Osteoblast (primary cell): Measurements from ENCODE around the gene MICAL3. TPM values are rescaled to one million over a fixed set of nuclear protein-coding genes. Genes with fewer than 3 reads are reported as not detected.

Experiments
- DNase-seq: peaks from one replicate; pipeline ENCODE4 v3.0.0; 2011; ENCODE audit warnings: low spot score, mixed read lengths; ENCODE audit not compliant: insufficient read length; ENCODE audit errors: missing footprints
- H2AFZ ChIP-seq: 2 replicates; pipeline ENCODE4 v1.6.0; 2011; ENCODE audit warnings: mild to moderate bottlenecking, low read length
- H3K27ac ChIP-seq: 2 replicates; pipeline ENCODE4 v1.5.1; 2011; ENCODE audit warnings: mild to moderate bottlenecking, low read depth, low read length, moderate library complexity
- H3K27me3 ChIP-seq: 2 replicates; pipeline ENCODE4 v1.6.0; 2012; ENCODE audit warnings: mild to moderate bottlenecking, control low read depth, inconsistent platforms, low read length, moderate library complexity; ENCODE audit not compliant: insufficient read depth
- H3K36me3 ChIP-seq: 2 replicates; pipeline ENCODE4 v1.5.1; 2011; ENCODE audit warnings: mild to moderate bottlenecking, low read length, control low read depth, moderate library complexity; ENCODE audit not compliant: insufficient read depth
- H3K4me1 ChIP-seq: 2 replicates; pipeline ENCODE4 v1.5.1; 2011; ENCODE audit warnings: mild to moderate bottlenecking, low read length, control low read depth, moderate library complexity; ENCODE audit not compliant: insufficient read depth
- H3K4me2 ChIP-seq: 2 replicates; pipeline ENCODE4 v1.6.0; 2011; ENCODE audit warnings: mild to moderate bottlenecking, low read length; ENCODE audit not compliant: insufficient read depth
- H3K4me3 ChIP-seq: fragments of 200-600 bp; sonication (generic); 3 replicates; pipeline ENCODE4 v1.5.1; 2012; ENCODE audit warnings: mild to moderate bottlenecking, low read length, inconsistent platforms; ENCODE audit not compliant: insufficient read depth
- H3K79me2 ChIP-seq: 2 replicates; pipeline ENCODE4 v1.6.0; 2012; ENCODE audit warnings: mild to moderate bottlenecking, low read length, control low read depth, inconsistent platforms; ENCODE audit not compliant: insufficient read depth
- H3K9me3 ChIP-seq: 2 replicates; pipeline ENCODE4 v1.5.1; 2011; ENCODE audit warnings: low read depth, low read length, control low read depth
- H4K20me1 ChIP-seq: 2 replicates; pipeline ENCODE4 v1.6.0; 2012; ENCODE audit warnings: mild to moderate bottlenecking, low read length, control low read depth; ENCODE audit not compliant: insufficient read depth
- CTCF ChIP-seq: IDR thresholded peaks from 2 replicates; pipeline ENCODE4 v1.5.1; 2011; ENCODE audit warnings: mild to moderate bottlenecking, low read depth, low read length, moderate library complexity; ENCODE audit errors: extremely low read depth
- total RNA-seq: library from RNA; depleted of rRNA; stranded (reverse); fragments of >200 nt; gene quantifications from 2 replicates; pipeline ENCODE4 v1.2.3, GENCODE V29; 2012

The MICAL3 gene
- total RNA-seq, 1 donor, result 35.1 TPM

GRCh38 chr22:17948101-17948500 lies 76.3 kb downstream of the MICAL3 start:
- H3K9me3 ChIP-seq, result no peaks in the 10 kb centered on the region
- no peak overlapping the region for H3K27ac ChIP-seq
- peaks cover 69% of the 10 kb centered on the region for H4K20me1 ChIP-seq
- H3K4me3 ChIP-seq, result no peak overlapping the region
- H3K4me2 ChIP-seq, result no peak overlapping the region
- H3K27me3 ChIP-seq, result no peaks in the 10 kb centered on the region
- no peaks in the 10 kb centered on the region for H3K36me3 ChIP-seq
- no peak overlapping the region for H2AFZ ChIP-seq
- TF ChIP-seq CTCF, result no peak
- DNase-seq, result no peak
- H3K79me2 ChIP-seq, result peaks cover 94% of the 10 kb centered on the region
- H3K4me1 ChIP-seq, result peaks cover 27% of the 10 kb centered on the region

- peaks cover 74% of the 10 kb centered on the region for H4K20me1 ChIP-seq
- H3K4me3 ChIP-seq, result no peak overlapping the region
- DNase-seq, result peak; percentile 42
Observed at GRCh38 chr22:17946662-17947367, 77.5 kb downstream of the MICAL3 start.

GRCh38 chr22:17945888-17946648 lies 78.3 kb downstream of the MICAL3 start:
- H3K79me2 ChIP-seq, result peaks cover 96% of the 10 kb centered on the region
- H3K9me3 ChIP-seq, result no peaks in the 10 kb centered on the region
- no peak overlapping the region for H3K4me3 ChIP-seq
- TF ChIP-seq CTCF, result no peak
- peak; percentile 59 for DNase-seq
- H3K27ac ChIP-seq, result no peak overlapping the region
- peaks cover 82% of the 10 kb centered on the region for H4K20me1 ChIP-seq
- H3K4me1 ChIP-seq, result peaks cover 24% of the 10 kb centered on the region
- no peaks in the 10 kb centered on the region for H3K36me3 ChIP-seq
- no peak overlapping the region for H2AFZ ChIP-seq
- H3K4me2 ChIP-seq, result no peak overlapping the region
- H3K27me3 ChIP-seq, result no peaks in the 10 kb centered on the region

More at GRCh38 chr22:17946662-17947367, 77.5 kb downstream of the MICAL3 start:
- H3K9me3 ChIP-seq, result no peaks in the 10 kb centered on the region
- H3K27me3 ChIP-seq, result no peaks in the 10 kb centered on the region
- TF ChIP-seq CTCF, result no peak
- no peaks in the 10 kb centered on the region for H3K36me3 ChIP-seq
- H3K79me2 ChIP-seq, result peaks cover 94% of the 10 kb centered on the region
- no peak overlapping the region for H3K27ac ChIP-seq
- peaks cover 27% of the 10 kb centered on the region for H3K4me1 ChIP-seq
- no peak overlapping the region for H2AFZ ChIP-seq
- no peak overlapping the region for H3K4me2 ChIP-seq

GRCh38 chr22:17945156-17945887 lies 79.0 kb downstream of the MICAL3 start:
- peaks cover 17% of the 10 kb centered on the region for H3K4me1 ChIP-seq
- no peaks in the 10 kb centered on the region for H3K9me3 ChIP-seq
- H3K4me3 ChIP-seq, result no peak overlapping the region
- peaks cover 85% of the 10 kb centered on the region for H4K20me1 ChIP-seq
- H3K27ac ChIP-seq, result no peak overlapping the region
- H3K36me3 ChIP-seq, result no peaks in the 10 kb centered on the region
- H3K4me2 ChIP-seq, result no peak overlapping the region
- TF ChIP-seq CTCF, result no peak
- DNase-seq, result peak; percentile 59
- H3K27me3 ChIP-seq, result no peaks in the 10 kb centered on the region
- peaks cover 96% of the 10 kb centered on the region for H3K79me2 ChIP-seq
- no peak overlapping the region for H2AFZ ChIP-seq
